GM12872 (cell line): ENCODE measurements around the gene KCTD17.

Experiments used
- CTCF ChIP-seq: IDR thresholded peaks from 3 replicates; pipeline ENCODE4 v1.5.1; 2011; ENCODE audit warnings: low read depth, mild to moderate bottlenecking, low read length, moderate library complexity; ENCODE audit not compliant: insufficient read depth

The KCTD17 gene

GRCh38 chr22:37080438-37080837 is 28.9 kb downstream of the KCTD17 start:
- no peak for TF ChIP-seq CTCF

GRCh38 chr22:37080838-37081237 is 29.3 kb downstream of the KCTD17 start:
- TF ChIP-seq CTCF, result no peak

- TF ChIP-seq CTCF, result no peak
Measured at GRCh38 chr22:37082251-37082873, 30.8 kb downstream of the KCTD17 start.

- TF ChIP-seq CTCF, result no peak
Measured at GRCh38 chr22:37083914-37084313, 32.4 kb downstream of the KCTD17 start.

- no peak for TF ChIP-seq CTCF
Measured at GRCh38 chr22:37084385-37084784, 32.8 kb downstream of the KCTD17 start.

- TF ChIP-seq CTCF, result no peak
Measured at GRCh38 chr22:37086184-37086583, 34.6 kb downstream of the KCTD17 start.

GRCh38 chr22:37088108-37088605 is 36.6 kb downstream of the KCTD17 start:
- TF ChIP-seq CTCF, result no peak
